ENCODE measurements around the gene IGF1R. TPM values are rescaled to one million over a fixed set of nuclear protein-coding genes. Genes with fewer than 3 reads are reported as not detected.

IGF1R gene
- total RNA-seq, 3 donors from 2014 or later, result 34.7 to 65.2 (median 47.7) TPM

GRCh38 chr15:98775498-98776230 is 127.3 kb downstream of the IGF1R start:
- intact Hi-C loops (cut with DNase I, micrococcal nuclease), result no loop called here

GRCh38 chr15:98776607-98777281 is 128.4 kb downstream of the IGF1R start:
- no peaks in the 10 kb centered on the region for H3K9me3 ChIP-seq
- no peak overlapping the region for H3K4me3 ChIP-seq
- peaks cover 4% of the 10 kb centered on the region for H3K4me1 ChIP-seq (ENCODE audit: low read depth)
- DNase-seq, result no peak
- intact Hi-C loops (cut with DNase I, micrococcal nuclease), result no loop called here
- TF ChIP-seq CTCF (IDR thresholded peaks at IDR 0.05), result no peak
- H3K36me3 ChIP-seq (ENCODE audit: low read depth), result no peaks in the 10 kb centered on the region
- no peak for ATAC-seq

More at GRCh38 chr15:98775498-98776230, 127.3 kb downstream of the IGF1R start:
- ATAC-seq (no peak), DNase-seq (no peak)
- peaks cover 7% of the 10 kb centered on the region for H3K4me1 ChIP-seq (ENCODE audit: low read depth)
- H3K36me3 ChIP-seq (ENCODE audit: low read depth), result no peaks in the 10 kb centered on the region
- no peak for TF ChIP-seq CTCF (IDR thresholded peaks at IDR 0.05)
- H3K4me3 ChIP-seq, result no peak overlapping the region
- no peaks in the 10 kb centered on the region for H3K9me3 ChIP-seq

- Histone ChIP-seq H3K4me1 (ENCODE audit: low read depth) (no peaks in the 10 kb centered on the region), H3K36me3 (ENCODE audit: low read depth) (no peaks in the 10 kb centered on the region), H3K9me3 (no peaks in the 10 kb centered on the region), H3K4me3 (no peak overlapping the region)
- no peak for DNase-seq
- no peak for TF ChIP-seq CTCF (IDR thresholded peaks at IDR 0.05)
- ATAC-seq, result no peak
- intact Hi-C loops (cut with DNase I, micrococcal nuclease), result no loop called here
These were observed 129.1 kb downstream of the IGF1R start for GRCh38 chr15:98777426-98777825.

GRCh38 chr15:98778263-98778959 is 130.1 kb downstream of the IGF1R start:
- H3K4me1 ChIP-seq (ENCODE audit: low read depth), result no peaks in the 10 kb centered on the region
- H3K9me3 ChIP-seq, result no peaks in the 10 kb centered on the region
- no peak for DNase-seq
- no peak overlapping the region for H3K4me3 ChIP-seq
- TF ChIP-seq CTCF (IDR thresholded peaks at IDR 0.05), result no peak
- intact Hi-C loops (cut with DNase I, micrococcal nuclease), result no loop called here
- no peak for ATAC-seq
- no peaks in the 10 kb centered on the region for H3K36me3 ChIP-seq (ENCODE audit: low read depth)

- H3K9me3 ChIP-seq, result no peaks in the 10 kb centered on the region
- intact Hi-C loops (cut with DNase I, micrococcal nuclease), result no loop called here
- no peak for TF ChIP-seq CTCF (IDR thresholded peaks at IDR 0.05)
- ATAC-seq (no peak), DNase-seq (no peak)
- H3K4me3 ChIP-seq, result no peak overlapping the region
- no peaks in the 10 kb centered on the region for H3K36me3 ChIP-seq (ENCODE audit: low read depth)
- H3K4me1 ChIP-seq (ENCODE audit: low read depth), result no peaks in the 10 kb centered on the region
These were observed 130.6 kb downstream of the IGF1R start for GRCh38 chr15:98778960-98779359.
